ENCODE results near the gene PSMB9.

- TF ChIP-seq CTCF (IDR thresholded peaks at IDR 0.05), result no peak
- no peak for TF ChIP-seq EP300 (IDR thresholded peaks at IDR 0.05)
Measured at GRCh38 chr6:32842690-32843089, 11.3 kb upstream of the PSMB9 start.
